C4-2B (cell line): ENCODE measurements around the gene ANTXRL.
"Not testable (repeated sequence)": the region's sequence is repeated elsewhere in the genome, so short reads cannot be mapped to it uniquely, and the experiment has no call there.

Source experiments
- H3K27ac ChIP-seq: fragments of 450-650 bp; 2 replicates; pipeline ENCODE4 v1.5.1; 2017
- CTCF ChIP-seq: fragments of 450-650 bp; conservative IDR thresholded peaks from 2 replicates; pipeline ENCODE4 v1.5.1; 2017; ENCODE audit warnings: mild to moderate bottlenecking
- ZFX ChIP-seq: fragments of 450-650 bp; IDR thresholded peaks from 2 replicates; pipeline ENCODE4 v1.6.1; 2017

The ANTXRL gene

GRCh38 chr10:46286991-46287693 lies at the start of gene ANTXRL:
ANTXRL (plus strand) TSS chr10:46286997; CDS start chr10:46287263, 266 bp downstream.
- H3K27ac ChIP-seq: no peak within 1 kb of the TSS
- TF ChIP-seq ZFX: no peak
- TF ChIP-seq CTCF: no peak

DNA sequence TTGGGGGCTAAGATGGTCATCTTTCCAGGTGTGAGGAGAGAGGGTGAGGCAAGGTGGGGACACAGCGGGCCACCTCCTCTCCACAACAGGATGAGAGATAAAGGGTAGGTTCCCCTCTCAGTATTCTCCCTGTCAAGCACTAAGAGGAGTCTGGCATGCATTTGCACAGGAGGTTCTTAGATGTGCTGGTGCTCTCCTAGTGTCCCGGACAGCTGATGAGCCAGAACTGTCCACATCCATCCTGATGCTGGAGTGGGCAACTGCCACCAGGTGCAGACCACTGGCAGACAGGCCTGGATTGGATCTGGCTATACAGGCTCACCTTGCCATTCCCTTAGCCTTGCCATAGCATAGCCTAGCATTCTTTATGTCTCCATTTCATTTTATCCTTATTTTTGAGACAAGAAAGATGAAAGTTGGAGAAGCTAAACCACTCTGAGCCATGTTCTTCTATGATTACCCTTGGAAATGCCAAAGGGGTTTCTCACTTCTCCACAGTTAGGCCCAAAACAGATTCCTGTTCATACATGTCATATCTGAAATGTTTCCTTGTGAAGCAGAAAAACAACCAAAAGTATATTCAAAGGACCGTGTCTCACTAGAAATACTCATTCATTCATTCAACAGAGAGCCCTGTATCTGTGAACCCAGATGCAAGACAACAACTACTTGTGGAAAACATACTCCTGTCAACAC lies 48.8 kb upstream of the ANTXRL start:
- H3K27ac ChIP-seq: no peak overlapping the region
- TF ChIP-seq ZFX (no peak), CTCF (no peak)

- TF ChIP-seq CTCF (no peak), ZFX (no peak)
These were observed 47.5 kb upstream of the ANTXRL start for GRCh38 chr10:46239247-46239646.

DNA sequence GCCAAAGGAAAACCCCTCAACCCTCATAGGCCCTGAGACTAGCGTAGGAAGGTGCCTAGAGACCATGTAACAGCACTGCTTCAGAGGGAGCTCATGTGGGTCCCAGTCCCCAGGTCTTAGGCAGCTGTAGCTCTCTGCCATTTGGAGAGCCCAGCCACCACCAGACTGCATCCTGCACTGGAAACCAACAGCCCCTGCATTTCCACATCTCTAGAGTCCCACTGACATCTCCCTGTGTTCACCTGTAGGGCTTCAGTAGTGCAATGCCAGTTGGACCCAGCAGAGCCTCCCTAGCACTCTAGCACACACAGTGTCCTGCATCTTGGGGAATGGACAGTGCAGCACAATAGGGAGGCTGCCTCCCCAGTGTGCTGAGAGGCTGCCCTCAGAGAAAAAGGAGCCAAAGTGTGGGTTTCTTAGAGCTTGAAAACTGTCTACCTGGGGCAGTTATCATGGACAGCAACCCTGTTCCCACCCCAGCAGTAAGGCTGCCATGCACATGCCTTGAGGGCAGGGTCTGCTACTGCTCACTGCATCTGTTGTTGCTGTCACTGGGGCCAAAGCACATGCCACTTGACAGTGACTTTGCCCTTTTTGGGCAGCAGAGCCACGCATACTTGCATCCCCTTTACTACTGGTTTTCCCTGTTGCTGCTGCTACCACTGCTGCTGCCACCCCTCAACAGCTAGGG lies 46.7 kb upstream of the ANTXRL start:
- TF ChIP-seq CTCF (no peak), ZFX (no peak)
- no peak overlapping the region for H3K27ac ChIP-seq

More at GRCh38 chr10:46239247-46239646, 47.5 kb upstream of the ANTXRL start:
- H3K27ac ChIP-seq: no peak overlapping the region

DNA sequence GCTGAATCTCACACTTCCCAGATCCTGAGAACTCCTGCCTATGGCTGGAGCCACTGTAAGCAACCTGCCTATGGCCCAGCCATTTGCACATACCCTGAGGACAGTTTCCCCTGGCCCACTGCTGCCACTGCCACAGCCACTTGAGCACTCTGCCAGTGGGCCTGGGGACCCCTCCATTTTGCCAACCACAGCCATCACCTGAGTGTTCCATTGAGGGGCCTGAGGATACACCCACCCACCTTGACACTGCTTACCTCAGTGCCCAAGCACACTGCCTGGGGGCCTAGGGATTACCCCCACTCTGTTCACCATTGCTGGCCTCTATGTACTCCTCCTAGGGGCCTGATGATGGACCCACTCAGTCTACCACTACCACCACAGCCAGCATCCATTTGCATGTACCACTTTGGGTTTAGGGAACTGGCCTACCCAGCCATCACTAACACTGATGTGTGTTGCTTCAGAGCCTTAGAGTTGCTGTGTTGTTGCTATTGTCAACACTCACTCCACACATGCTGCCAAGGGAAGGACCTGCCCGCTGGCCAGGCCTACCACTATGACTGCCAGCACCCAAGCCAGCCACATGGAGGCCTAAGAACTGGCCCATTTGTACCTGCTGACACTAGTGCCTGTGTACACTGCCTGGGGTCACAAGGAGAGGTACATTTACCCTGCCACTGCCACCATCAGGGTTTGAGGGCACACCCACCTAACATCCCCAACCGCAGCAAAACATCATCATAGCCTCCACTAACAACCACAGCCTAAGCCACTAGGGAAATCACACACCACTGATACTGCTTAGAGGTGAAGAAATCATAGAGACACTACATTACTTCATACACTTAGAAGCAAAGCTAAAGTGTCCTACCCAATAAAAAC lies 45.9 kb upstream of the ANTXRL start:
- TF ChIP-seq ZFX (no peak), CTCF (no peak)
- H3K27ac ChIP-seq: no peak overlapping the region

DNA sequence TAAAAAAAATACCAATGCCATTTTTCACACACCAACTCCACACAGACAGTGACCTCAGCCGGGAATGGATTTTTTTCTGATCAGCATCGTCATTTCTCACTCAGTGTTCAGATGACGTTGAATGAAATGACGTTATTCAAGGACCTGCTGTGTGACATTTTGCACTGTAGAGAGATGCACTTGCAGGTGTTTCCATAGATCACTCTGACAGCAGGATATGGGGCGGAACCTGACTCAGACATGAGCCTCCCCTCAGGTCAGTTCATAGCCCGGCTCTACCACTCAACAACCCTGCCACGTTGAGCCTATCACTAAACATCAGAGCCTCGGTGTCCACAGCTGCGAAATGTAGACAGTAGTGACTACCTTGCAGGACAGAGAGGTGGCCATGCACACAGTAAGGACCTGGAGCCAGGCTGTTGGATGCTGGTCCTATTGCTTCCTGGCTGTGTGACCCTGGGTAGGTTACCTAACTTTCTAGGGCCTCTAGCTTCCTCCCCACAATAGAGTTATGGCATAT lies 41.4 kb upstream of the ANTXRL start:
- H3K27ac ChIP-seq: no peak overlapping the region
- TF ChIP-seq CTCF (no peak), ZFX (no peak)

- H3K27ac ChIP-seq: not testable (repeated sequence)
These were observed 40.2 kb upstream of the ANTXRL start for GRCh38 chr10:46246400-46247180.
